ENCODE measurements around the gene DHX57.

DNA sequence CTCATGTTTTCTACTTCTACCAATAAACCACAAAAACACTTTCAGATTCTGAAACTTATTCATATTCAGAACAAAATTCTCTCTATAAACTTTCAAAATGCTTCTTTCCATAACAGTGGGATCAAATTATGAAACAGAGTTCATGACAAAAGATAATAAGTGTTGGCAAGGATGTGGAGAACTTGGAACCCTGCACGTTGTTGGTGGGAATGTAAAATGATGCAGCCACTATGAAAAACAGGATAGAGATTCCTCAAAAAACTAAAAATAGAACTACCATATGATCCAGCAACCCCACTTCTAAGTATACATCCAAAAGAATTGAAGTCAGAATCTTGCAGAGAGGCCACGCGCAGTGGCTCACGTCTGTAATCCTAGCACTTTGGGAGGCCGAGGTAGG lies 52.3 kb downstream of the DHX57 start:
- TF ChIP-seq, protein P1, sequence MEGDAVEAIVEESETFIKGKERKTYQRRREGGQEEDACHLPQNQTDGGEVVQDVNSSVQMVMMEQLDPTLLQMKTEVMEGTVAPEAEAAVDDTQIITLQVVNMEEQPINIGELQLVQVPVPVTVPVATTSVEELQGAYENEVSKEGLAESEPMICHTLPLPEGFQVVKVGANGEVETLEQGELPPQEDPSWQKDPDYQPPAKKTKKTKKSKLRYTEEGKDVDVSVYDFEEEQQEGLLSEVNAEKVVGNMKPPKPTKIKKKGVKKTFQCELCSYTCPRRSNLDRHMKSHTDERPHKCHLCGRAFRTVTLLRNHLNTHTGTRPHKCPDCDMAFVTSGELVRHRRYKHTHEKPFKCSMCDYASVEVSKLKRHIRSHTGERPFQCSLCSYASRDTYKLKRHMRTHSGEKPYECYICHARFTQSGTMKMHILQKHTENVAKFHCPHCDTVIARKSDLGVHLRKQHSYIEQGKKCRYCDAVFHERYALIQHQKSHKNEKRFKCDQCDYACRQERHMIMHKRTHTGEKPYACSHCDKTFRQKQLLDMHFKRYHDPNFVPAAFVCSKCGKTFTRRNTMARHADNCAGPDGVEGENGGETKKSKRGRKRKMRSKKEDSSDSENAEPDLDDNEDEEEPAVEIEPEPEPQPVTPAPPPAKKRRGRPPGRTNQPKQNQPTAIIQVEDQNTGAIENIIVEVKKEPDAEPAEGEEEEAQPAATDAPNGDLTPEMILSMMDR (IDR thresholded peaks at IDR 0.05 in 4 of 5, conservative IDR thresholded peaks at IDR 0.05 in 1 of 5): no peak
- TF ChIP-seq POLR2A (IDR thresholded peaks at IDR 0.05): no peak

All from gastrocnemius medialis (tissue), 4 donors.